GM12878 (cell line): ENCODE data around the gene MAPRE2. TPM values are rescaled to one million over a fixed set of nuclear protein-coding genes. Genes with fewer than 3 reads are reported as not detected.
"Not testable (repeated sequence)": the region's sequence is repeated elsewhere in the genome, so short reads cannot be mapped to it uniquely, and the experiment has no call there.

Source experiments
- ATAC-seq: fragments of 200-7000 bp; cut with Tn5 transposase; 3 replicates; pipeline ENCODE4 v1.9.1; 2020; ENCODE audit warnings: mild to moderate bottlenecking, moderate library complexity
- BruUV-seq: library from RNA; stranded (reverse); fragments of 400-500 nt; replicated peaks from 2 replicates; lab custom pipeline; 2021; lab: Mats Ljungman, UMichigan
- CTCF ChIA-PET: fragments of 300-600 bp; sonication (Branson Sonifier 250); formaldehyde crosslinking; extraction: SDS; loops from one replicate; lab custom pipeline; 2021; ENCODE audit warnings: inconsistent platforms; lab: Yijun Ruan, JAX
- POLR2A ChIA-PET: fragments of 350-600 bp; formaldehyde crosslinking; extraction: SDS; loops from one replicate; lab custom pipeline; 2021; ENCODE audit warnings: inconsistent platforms; lab: Charles Lee
- RAD21 ChIA-PET: fragments of 300-600 bp; sonication (Branson Sonifier 250); formaldehyde crosslinking; loops from one replicate; lab custom pipeline; 2023; ENCODE audit warnings: antibody characterized with exemption; ENCODE audit not compliant: unreplicated experiment; lab: Charles Lee
- SMC1A ChIA-PET: fragments of 300-600 bp; sonication (Branson Sonifier 250); formaldehyde crosslinking; loops from one replicate; lab custom pipeline; 2023; ENCODE audit not compliant: unreplicated experiment, uncharacterized antibody; lab: Charles Lee
- DNase-seq: peaks from one replicate; pipeline ENCODE4 v3.0.0-alpha.2; 2011; ENCODE audit warnings: low read depth, low spot score
- FAIRE-seq: peaks from 3 replicates; lab custom pipeline; 2011; peaks lifted over from hg19 to GRCh38; lab: Jason Lieb, UNC
- H2AFZ ChIP-seq: 2 replicates; pipeline ENCODE4 v1.6.0; 2011; ENCODE audit warnings: low read depth, low read length, control low read depth; ENCODE audit not compliant: control insufficient read depth
- H3K27ac ChIP-seq: 2 replicates; pipeline ENCODE4 v1.5.1; 2011; ENCODE audit warnings: control low read depth; ENCODE audit not compliant: control insufficient read depth, insufficient read depth
- H3K27me3 ChIP-seq, 2 experiments: replicated peaks in 1 of 2; 2 replicates each; pipeline versions ENCODE4 v1.6.0 to v1.6.1; 2011; ENCODE audit warnings: low read length in 1 of 2; ENCODE audit not compliant: control insufficient read depth in 2 of 2, insufficient read depth in 2 of 2
- H3K36me3 ChIP-seq, 2 experiments: 2 replicates each; pipeline ENCODE4 v1.5.1; 2011; ENCODE audit warnings: low read length in 1 of 2; ENCODE audit not compliant: control insufficient read depth in 2 of 2, insufficient read depth in 2 of 2
- H3K4me1 ChIP-seq: 2 replicates; pipeline ENCODE4 v1.6.1; 2011; ENCODE audit warnings: mild to moderate bottlenecking, low read length, moderate library complexity, mixed read lengths; ENCODE audit not compliant: control insufficient read depth, insufficient read depth
- H3K4me2 ChIP-seq: 2 replicates; pipeline ENCODE4 v1.6.0; 2011; ENCODE audit warnings: control low read depth; ENCODE audit not compliant: control insufficient read depth, insufficient read depth
- H3K4me3 ChIP-seq: fragments of 200-600 bp; sonication (generic); 2 replicates; pipeline ENCODE4 v1.5.1; 2016
- H3K79me2 ChIP-seq: 2 replicates; pipeline ENCODE4 v1.6.0; 2011; ENCODE audit warnings: low read length; ENCODE audit not compliant: control insufficient read depth, insufficient read depth
- H3K9ac ChIP-seq: 2 replicates; pipeline ENCODE4 v1.8.0; 2011; ENCODE audit warnings: low read length, control low read depth, mixed read lengths; ENCODE audit not compliant: control insufficient read depth, insufficient read depth
- H3K9me3 ChIP-seq: replicated peaks from 3 replicates; pipeline ENCODE4 v1.5.1; 2011; ENCODE audit warnings: mild to moderate bottlenecking, low read length; ENCODE audit not compliant: control insufficient read depth, insufficient read depth
- H4K20me1 ChIP-seq: 2 replicates; pipeline ENCODE4 v1.6.0; 2011; ENCODE audit not compliant: control insufficient read depth, insufficient read depth
- POLR2A ChIP-seq: IDR thresholded peaks from 2 replicates; pipeline ENCODE4 v1.6.1; 2011; ENCODE audit warnings: low read depth, mild to moderate bottlenecking, low read length
- RAD51 ChIP-seq: fragments of 450-650 bp; IDR thresholded peaks from 2 replicates; pipeline ENCODE4 v1.6.1; 2016; ENCODE audit warnings: moderate library complexity, mild to moderate bottlenecking, inconsistent platforms
- SMC3 ChIP-seq: IDR thresholded peaks from 2 replicates; pipeline ENCODE4 v1.6.1; 2011; ENCODE audit warnings: low read length, improper control_type of control experiment, borderline replicate concordance
- ZBTB40 ChIP-seq: fragments of 450-650 bp; IDR thresholded peaks from 2 replicates; pipeline ENCODE4 v1.6.1; 2016; ENCODE audit warnings: mild to moderate bottlenecking, moderate library complexity, borderline replicate concordance
- WGBS: methylation state at CpG from one replicate; pipeline ENCODE4 v1.1.6; 2016; ENCODE audit warnings: low lambda C conversion rate; ENCODE audit not compliant: insufficient replicate concordance, insufficient coverage; ENCODE audit errors: missing lambda C conversion rate; 5-methylcytosine and 5-hydroxymethylcytosine counted together
- in situ Hi-C: fragments of 300-500 bp; cut with MboI; formaldehyde crosslinking; loops from 9 replicates; pipeline ENCODE4 v1.14.3; 2018; ENCODE audit warnings: mixed read lengths
- intact Hi-C: fragments of 100-400 bp; cut with micrococcal nuclease; formaldehyde crosslinking; loops from one replicate; pipeline ENCODE4 v1.14.2; 2022; ENCODE audit not compliant: unreplicated experiment
- polyA plus RNA-seq, 11 experiments: library from polyadenylated mRNA; depleted of rRNA in 4 of 11; unstranded in 6 of 11; stranded (reverse) in 5 of 11; fragments of >200 nt; fragmentation: Nextera tagmentation in 4 of 11; fragmentation: Illumina TruSeq in 1 of 11; extraction: Ambion mirVana in 4 of 11; extraction: Trizol in 1 of 11; gene quantifications; 1 replicate in 1 of 11; 2 replicates in 10 of 11; pipeline versions ENCODE4 v1.2.1 to v1.2.3, GENCODE V29; 2011 to 2016; ENCODE audit warnings: inconsistent platforms in 2 of 11, missing spikeins in 2 of 11, low read depth in 1 of 11
- total RNA-seq, 4 experiments: library from RNA; depleted of rRNA in 3 of 4; stranded (reverse); fragments of >200 nt in 3 of 4; fragmentation: Illumina TruSeq in 1 of 4; extraction: Trizol in 1 of 4; gene quantifications; 2 replicates each; pipeline versions ENCODE4 v1.2.1 to v1.2.3, GENCODE V29; 2013 to 2021

The MAPRE2 gene
- total and polyA plus RNA-seq, 10 of the 15 experiments (the other 5 are each of a cell fraction or from before 2014, with no cell fraction given), result 11.0 to 50.6 (median 24.0) TPM

- no peak for TF ChIP-seq ZBTB40
- no peak for TF ChIP-seq POLR2A
- TF ChIP-seq SMC3, result no peak
- TF ChIP-seq RAD51, result no peak
- TF ChIP-seq, all 136 proteins: peak for 0
Measured at GRCh38 chr18:35167857-35168256, 126.6 kb downstream of the MAPRE2 start (continued).

GRCh38 chr18:35170323-35170722 is 129.1 kb downstream of the MAPRE2 start:
- H4K20me1 ChIP-seq, H3K79me2 ChIP-seq, in situ Hi-C loops, H3K27ac ChIP-seq, H2AFZ ChIP-seq, H3K27me3 ChIP-seq, H3K4me1 ChIP-seq, DNase-seq, H3K9ac ChIP-seq, H3K9me3 ChIP-seq, BruUV-seq, H3K4me2 ChIP-seq, RAD21 ChIA-PET, CTCF ChIA-PET, ATAC-seq, POLR2A ChIA-PET, H3K4me3 ChIP-seq, FAIRE-seq, H3K36me3 ChIP-seq, intact Hi-C loops: not testable (repeated sequence)
- 0% methylated on average over 1 of the region's 1 CpG for WGBS
- SMC1A ChIA-PET, result interaction anchor here (0.8 to 3.2 kb wide), 6 partner anchors 11 to 141 kb away, joined by 3 to 16 read pairs (median 4); no protein-coding TSS in a partner anchor
